OCI-LY1 (cell line): Measurements from ENCODE around the gene LBHD2.

Experiments
- CTCF ChIP-seq: fragments of 200-600 bp; sonication (generic), shearing (Covaris generic); IDR thresholded peaks from 2 replicates; pipeline ENCODE4 v1.5.1; 2017; ENCODE audit warnings: mild to moderate bottlenecking, antibody characterized with exemption, low read length, moderate library complexity, mixed read lengths
- EZH2 ChIP-seq: fragments of 200-600 bp; sonication (generic), shearing (Covaris generic); IDR thresholded peaks from 2 replicates; pipeline ENCODE4 v1.8.0; 2017; ENCODE audit warnings: borderline replicate concordance, mixed run types, mild to moderate bottlenecking, antibody characterized with exemption, low read length, moderate library complexity, mixed read lengths

- TF ChIP-seq CTCF (peak; percentile 58; the same call in 1 of the 2 replicates), EZH2 (no peak)
Measured at GRCh38 chr14:103085106-103086091, 1.4 kb downstream of the LBHD2 start.
